HepG2 (cell line): ENCODE measurements around the gene AKR7A2. TPM values are rescaled to one million over a fixed set of nuclear protein-coding genes. Genes with fewer than 3 reads are reported as not detected.

Experiments
- DPF2 ChIP-seq: sonication (generic); formaldehyde crosslinking; IDR thresholded peaks from 2 replicates; pipeline ENCODE4 v1.4.0; 2020; ENCODE audit warnings: mild to moderate bottlenecking, low read depth, missing genetic modification reagents, borderline replicate concordance
- ELF1 ChIP-seq: sonication (generic); formaldehyde crosslinking; IDR thresholded peaks from 2 replicates; pipeline ENCODE4 v1.4.0; 2020; ENCODE audit warnings: missing genetic modification reagents
- MAZ ChIP-seq, 2 experiments: sonication (generic) in 1 of 2; formaldehyde crosslinking in 1 of 2; IDR thresholded peaks; 2 replicates each; pipeline versions ENCODE4 v1.5.0 to v1.6.1; 2012 to 2020; ENCODE audit warnings: low read depth in 2 of 2, mild to moderate bottlenecking in 2 of 2, borderline replicate concordance in 1 of 2, improper control_type of control experiment in 1 of 2, low read length in 1 of 2, missing genetic modification reagents in 1 of 2, moderate library complexity in 1 of 2
- TFE3 ChIP-seq: IDR thresholded peaks from 2 replicates; pipeline ENCODE4 v1.6.1; 2016
- ZNF160 ChIP-seq: sonication (generic); formaldehyde crosslinking; IDR thresholded peaks from 2 replicates; pipeline ENCODE4 v1.8.0; 2022; ENCODE audit warnings: mild to moderate bottlenecking, inconsistent platforms, missing genetic modification reagents
- ZNF414 ChIP-seq: sonication (generic); formaldehyde crosslinking; IDR thresholded peaks from 2 replicates; pipeline ENCODE4 v1.5.0; 2020; ENCODE audit warnings: missing genetic modification reagents
- ZNF547 ChIP-seq: sonication (generic); formaldehyde crosslinking; IDR thresholded peaks from 2 replicates; pipeline ENCODE4 v1.5.1; 2020; ENCODE audit warnings: mild to moderate bottlenecking, missing genetic modification reagents
- ZNF570 ChIP-seq: sonication (generic); formaldehyde crosslinking; IDR thresholded peaks from 2 replicates; pipeline ENCODE4 v1.4.0; 2020; ENCODE audit warnings: mild to moderate bottlenecking, missing genetic modification reagents, borderline replicate concordance
- ZNF768 ChIP-seq: sonication (generic); formaldehyde crosslinking; IDR thresholded peaks from 2 replicates; pipeline ENCODE4 v1.4.0; 2020; ENCODE audit warnings: missing genetic modification reagents
- ZNF772 ChIP-seq: sonication (generic); formaldehyde crosslinking; IDR thresholded peaks from 2 replicates; pipeline ENCODE4 v1.5.0; 2020; ENCODE audit warnings: mild to moderate bottlenecking, missing genetic modification reagents
- polyA plus RNA-seq, 8 experiments: library from polyadenylated mRNA; depleted of rRNA in 3 of 8; stranded (reverse) in 7 of 8; unstranded in 1 of 8; fragments of >200 nt; fragmentation: Illumina TruSeq in 4 of 8; extraction: Trizol in 4 of 8; gene quantifications; 2 replicates each; pipeline versions ENCODE4 v1.2.1 to v1.2.3, GENCODE V29; 2011 to 2016; ENCODE audit warnings: low read depth in 4 of 8, missing spikeins in 1 of 8, mixed read lengths in 1 of 8; ENCODE audit not compliant: insufficient read depth in 1 of 8
- total RNA-seq, 5 experiments: library from RNA; depleted of rRNA; stranded (reverse); fragments of >200 nt; fragmentation: Illumina TruSeq; extraction: Trizol; gene quantifications; 2 replicates each; pipeline ENCODE4 v1.2.3, GENCODE V29; 2016; ENCODE audit warnings: low read depth in 1 of 5
- TF ChIP-seq, protein P1 (sequence below): sonication (generic); formaldehyde crosslinking; IDR thresholded peaks from 2 replicates; pipeline ENCODE4 v1.8.0; 2022; ENCODE audit warnings: mild to moderate bottlenecking, missing genetic modification reagents, moderate library complexity
- TF ChIP-seq, protein P2 (sequence below): sonication (generic); formaldehyde crosslinking; IDR thresholded peaks from 2 replicates; pipeline ENCODE4 v1.9.0; 2021; ENCODE audit warnings: missing genetic modification reagents, mild to moderate bottlenecking, borderline replicate concordance
- TF ChIP-seq, protein P3 (sequence below): sonication (generic); formaldehyde crosslinking; IDR thresholded peaks from 2 replicates; pipeline ENCODE4 v1.5.0; 2020; ENCODE audit warnings: mild to moderate bottlenecking, missing genetic modification reagents
- TF ChIP-seq, protein P4 (sequence below): sonication (generic); formaldehyde crosslinking; IDR thresholded peaks from 2 replicates; pipeline ENCODE4 v1.4.0; 2020; ENCODE audit warnings: missing genetic modification reagents

AKR7A2 gene
- total and polyA plus RNA-seq, 2 of the 13 experiments (the other 11 are each of a cell fraction or from before 2014, with no cell fraction given), result 45.2 to 75.6 TPM

DNA sequence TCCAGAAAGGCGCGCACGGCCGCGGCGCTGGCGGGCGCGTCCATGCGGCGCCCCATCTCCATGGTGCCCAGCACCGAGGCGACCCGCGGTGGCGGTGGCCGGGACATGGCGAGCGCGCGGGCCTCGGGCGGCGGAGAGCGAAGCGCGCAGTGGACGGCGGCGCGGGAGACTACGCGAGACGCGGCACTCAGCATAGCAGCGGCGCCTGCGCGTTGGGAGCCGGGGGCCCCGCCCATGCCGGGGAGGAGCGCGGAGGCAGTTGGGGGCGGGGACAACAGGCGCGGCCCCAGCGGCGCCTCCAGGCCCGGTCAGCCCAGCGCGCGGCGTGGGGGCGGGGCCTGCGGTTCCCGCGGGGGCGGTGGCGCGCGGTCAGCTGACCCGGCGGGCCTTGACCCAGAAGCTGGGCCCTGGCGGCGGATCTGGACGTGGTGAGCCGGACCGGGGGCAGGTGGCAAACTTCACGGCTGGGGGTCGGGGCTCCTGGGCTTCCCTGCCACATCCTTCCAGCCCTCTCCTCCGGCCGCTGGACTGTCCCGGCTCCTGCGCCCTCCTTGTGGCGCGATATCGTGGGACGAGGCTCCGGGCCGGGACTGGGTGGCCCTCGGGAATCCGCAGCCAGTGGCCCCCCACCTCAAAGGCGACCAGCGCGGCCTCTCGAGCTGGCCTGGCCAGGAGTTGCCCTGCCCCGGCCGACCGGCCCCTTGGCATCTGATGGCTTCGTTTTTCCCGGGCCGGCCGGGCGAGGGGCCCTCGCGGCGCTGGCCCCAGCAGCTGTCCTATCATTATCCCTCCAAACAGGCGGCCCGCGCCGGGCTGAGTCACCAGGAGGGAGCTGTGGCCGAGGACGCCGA lies at the start of gene AKR7A2, which contains the start of gene SLC66A1 (continued):
- TF ChIP-seq DPF2 (CRISPR knock-in tag) (0 out of 2 replicates have a peak, but pooled peaks have one; percentile 49), MAZ (IDR thresholded peaks at IDR 0.05; ENCODE audit: borderline replicate concordance, low read depth, low read length) (peak; percentile 82), MAZ (CRISPR knock-in tag; IDR thresholded peaks at IDR 0.05; ENCODE audit: low read depth) (peak; percentile 94), ELF1 (CRISPR knock-in tag) (peak; percentile 27; the same call in 1 of the 2 replicates), ZNF547 (CRISPR knock-in tag) (peak; percentile 65; the same call in 1 of the 2 replicates), ZNF414 (CRISPR knock-in tag) (0 out of 2 replicates have a peak, but pooled peaks have one; percentile 34), ZNF570 (0 out of 2 replicates have a peak, but pooled peaks have one; percentile 59), TFE3 (CRISPR knock-in tag) (peak; percentile 52; the same call in 1 of the 2 replicates), ZNF772 (peak; percentile 64; the same call in 1 of the 2 replicates), ZNF768 (CRISPR knock-in tag) (0 out of 2 replicates have a peak, but pooled peaks have one; percentile 29), ZNF160 (CRISPR knock-in tag) (0 out of 2 replicates have a peak, but pooled peaks have one; percentile 82)
- TF ChIP-seq, protein P1, sequence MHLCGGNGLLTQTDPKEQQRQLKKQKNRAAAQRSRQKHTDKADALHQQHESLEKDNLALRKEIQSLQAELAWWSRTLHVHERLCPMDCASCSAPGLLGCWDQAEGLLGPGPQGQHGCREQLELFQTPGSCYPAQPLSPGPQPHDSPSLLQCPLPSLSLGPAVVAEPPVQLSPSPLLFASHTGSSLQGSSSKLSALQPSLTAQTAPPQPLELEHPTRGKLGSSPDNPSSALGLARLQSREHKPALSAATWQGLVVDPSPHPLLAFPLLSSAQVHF (CRISPR knock-in tag), result peak; percentile 66; the same call in 1 of the 2 replicates
- TF ChIP-seq, protein P2, sequence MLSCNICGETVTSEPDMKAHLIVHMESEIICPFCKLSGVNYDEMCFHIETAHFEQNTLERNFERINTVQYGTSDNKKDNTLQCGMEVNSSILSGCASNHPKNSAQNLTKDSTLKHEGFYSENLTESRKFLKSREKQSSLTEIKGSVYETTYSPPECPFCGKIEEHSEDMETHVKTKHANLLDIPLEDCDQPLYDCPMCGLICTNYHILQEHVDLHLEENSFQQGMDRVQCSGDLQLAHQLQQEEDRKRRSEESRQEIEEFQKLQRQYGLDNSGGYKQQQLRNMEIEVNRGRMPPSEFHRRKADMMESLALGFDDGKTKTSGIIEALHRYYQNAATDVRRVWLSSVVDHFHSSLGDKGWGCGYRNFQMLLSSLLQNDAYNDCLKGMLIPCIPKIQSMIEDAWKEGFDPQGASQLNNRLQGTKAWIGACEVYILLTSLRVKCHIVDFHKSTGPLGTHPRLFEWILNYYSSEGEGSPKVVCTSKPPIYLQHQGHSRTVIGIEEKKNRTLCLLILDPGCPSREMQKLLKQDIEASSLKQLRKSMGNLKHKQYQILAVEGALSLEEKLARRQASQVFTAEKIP (CRISPR knock-in tag), result no peak
- TF ChIP-seq, protein P3, sequence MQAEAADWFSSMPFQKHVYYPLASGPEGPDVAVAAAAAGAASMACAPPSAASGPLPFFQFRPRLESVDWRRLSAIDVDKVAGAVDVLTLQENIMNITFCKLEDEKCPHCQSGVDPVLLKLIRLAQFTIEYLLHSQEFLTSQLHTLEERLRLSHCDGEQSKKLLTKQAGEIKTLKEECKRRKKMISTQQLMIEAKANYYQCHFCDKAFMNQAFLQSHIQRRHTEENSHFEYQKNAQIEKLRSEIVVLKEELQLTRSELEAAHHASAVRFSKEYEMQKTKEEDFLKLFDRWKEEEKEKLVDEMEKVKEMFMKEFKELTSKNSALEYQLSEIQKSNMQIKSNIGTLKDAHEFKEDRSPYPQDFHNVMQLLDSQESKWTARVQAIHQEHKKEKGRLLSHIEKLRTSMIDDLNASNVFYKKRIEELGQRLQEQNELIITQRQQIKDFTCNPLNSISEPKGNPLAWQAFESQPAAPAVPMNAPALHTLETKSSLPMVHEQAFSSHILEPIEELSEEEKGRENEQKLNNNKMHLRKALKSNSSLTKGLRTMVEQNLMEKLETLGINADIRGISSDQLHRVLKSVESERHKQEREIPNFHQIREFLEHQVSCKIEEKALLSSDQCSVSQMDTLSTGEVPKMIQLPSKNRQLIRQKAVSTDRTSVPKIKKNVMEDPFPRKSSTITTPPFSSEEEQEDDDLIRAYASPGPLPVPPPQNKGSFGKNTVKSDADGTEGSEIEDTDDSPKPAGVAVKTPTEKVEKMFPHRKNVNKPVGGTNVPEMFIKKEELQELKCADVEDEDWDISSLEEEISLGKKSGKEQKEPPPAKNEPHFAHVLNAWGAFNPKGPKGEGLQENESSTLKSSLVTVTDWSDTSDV (CRISPR knock-in tag), result peak; percentile 63
- TF ChIP-seq, protein P4, sequence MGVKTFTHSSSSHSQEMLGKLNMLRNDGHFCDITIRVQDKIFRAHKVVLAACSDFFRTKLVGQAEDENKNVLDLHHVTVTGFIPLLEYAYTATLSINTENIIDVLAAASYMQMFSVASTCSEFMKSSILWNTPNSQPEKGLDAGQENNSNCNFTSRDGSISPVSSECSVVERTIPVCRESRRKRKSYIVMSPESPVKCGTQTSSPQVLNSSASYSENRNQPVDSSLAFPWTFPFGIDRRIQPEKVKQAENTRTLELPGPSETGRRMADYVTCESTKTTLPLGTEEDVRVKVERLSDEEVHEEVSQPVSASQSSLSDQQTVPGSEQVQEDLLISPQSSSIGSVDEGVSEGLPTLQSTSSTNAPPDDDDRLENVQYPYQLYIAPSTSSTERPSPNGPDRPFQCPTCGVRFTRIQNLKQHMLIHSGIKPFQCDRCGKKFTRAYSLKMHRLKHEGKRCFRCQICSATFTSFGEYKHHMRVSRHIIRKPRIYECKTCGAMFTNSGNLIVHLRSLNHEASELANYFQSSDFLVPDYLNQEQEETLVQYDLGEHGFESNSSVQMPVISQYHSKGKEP, result peak; percentile 16; the same call in 1 of the 2 replicates
